AG04450 (cell line): Measurements from ENCODE around the gene ANP32A. TPM values are rescaled to one million over a fixed set of nuclear protein-coding genes. Genes with fewer than 3 reads are reported as not detected.

Experiments
- CTCF ChIA-PET: fragments of 300-600, 350-600 bp; formaldehyde crosslinking; extraction: SDS; loops from one replicate; lab custom pipeline; 2022; ENCODE audit warnings: antibody characterized with exemption, inconsistent platforms; lab: Charles Lee
- POLR2A ChIA-PET: fragments of 350-600 bp; formaldehyde crosslinking; extraction: SDS; loops from one replicate; lab custom pipeline; 2021; ENCODE audit warnings: antibody characterized with exemption, inconsistent platforms; lab: Yijun Ruan, JAX
- DNase-seq: peaks from one replicate; pipeline ENCODE4 v3.0.0-alpha.2; 2011; ENCODE audit warnings: low read depth, low spot score
- H3K27ac ChIP-seq: one replicate; pipeline ENCODE4 v1.5.1; 2012; ENCODE audit warnings: low read depth, low read length, control low read depth
- H3K27me3 ChIP-seq: one replicate; pipeline ENCODE4 v1.6.0; 2012; ENCODE audit warnings: low read length; ENCODE audit not compliant: control insufficient read depth, insufficient read depth
- H3K4me3 ChIP-seq: 2 replicates; pipeline ENCODE4 v1.5.1; 2011; ENCODE audit warnings: mild to moderate bottlenecking, low read depth, low read length, control low read depth
- H3K9me3 ChIP-seq: 2 replicates; pipeline ENCODE4 v1.5.1; 2012; ENCODE audit warnings: low read length; ENCODE audit not compliant: control insufficient read depth, insufficient read depth
- polyA plus RNA-seq: library from polyadenylated mRNA; depleted of rRNA; stranded (reverse); fragments of >200 nt; gene quantifications from 2 replicates; pipeline ENCODE4 v1.2.3, GENCODE V29; 2011
- TF ChIP-seq, protein P1 (sequence below): IDR thresholded peaks from 2 replicates; pipeline ENCODE4 v1.5.1; 2011; ENCODE audit warnings: low read depth, low read length, control low read depth, inconsistent platforms

Gene ANP32A
- polyA plus RNA-seq, 1 experiment, result 69.4 TPM

- Histone ChIP-seq H3K4me3 (no peak overlapping the region), H3K9me3 (no peaks in the 10 kb centered on the region; the same call in 1 of the 2 replicates), H3K27ac (no peak overlapping the region), H3K27me3 (no peaks in the 10 kb centered on the region)
- ChIA-PET POLR2A (no interaction called here), CTCF (no interaction called here)
- TF ChIP-seq, protein P1, sequence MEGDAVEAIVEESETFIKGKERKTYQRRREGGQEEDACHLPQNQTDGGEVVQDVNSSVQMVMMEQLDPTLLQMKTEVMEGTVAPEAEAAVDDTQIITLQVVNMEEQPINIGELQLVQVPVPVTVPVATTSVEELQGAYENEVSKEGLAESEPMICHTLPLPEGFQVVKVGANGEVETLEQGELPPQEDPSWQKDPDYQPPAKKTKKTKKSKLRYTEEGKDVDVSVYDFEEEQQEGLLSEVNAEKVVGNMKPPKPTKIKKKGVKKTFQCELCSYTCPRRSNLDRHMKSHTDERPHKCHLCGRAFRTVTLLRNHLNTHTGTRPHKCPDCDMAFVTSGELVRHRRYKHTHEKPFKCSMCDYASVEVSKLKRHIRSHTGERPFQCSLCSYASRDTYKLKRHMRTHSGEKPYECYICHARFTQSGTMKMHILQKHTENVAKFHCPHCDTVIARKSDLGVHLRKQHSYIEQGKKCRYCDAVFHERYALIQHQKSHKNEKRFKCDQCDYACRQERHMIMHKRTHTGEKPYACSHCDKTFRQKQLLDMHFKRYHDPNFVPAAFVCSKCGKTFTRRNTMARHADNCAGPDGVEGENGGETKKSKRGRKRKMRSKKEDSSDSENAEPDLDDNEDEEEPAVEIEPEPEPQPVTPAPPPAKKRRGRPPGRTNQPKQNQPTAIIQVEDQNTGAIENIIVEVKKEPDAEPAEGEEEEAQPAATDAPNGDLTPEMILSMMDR, result no peak
- DNase-seq, result no peak
Measured at GRCh38 chr15:68808091-68808490, 12.6 kb downstream of the ANP32A start.

GRCh38 chr15:68807249-68807648 lies 13.4 kb downstream of the ANP32A start:
- CTCF ChIA-PET, result no interaction called here
- TF ChIP-seq, protein P1, result no peak
- H3K9me3 ChIP-seq, result no peaks in the 10 kb centered on the region; the same call in 1 of the 2 replicates
- no peak overlapping the region for H3K4me3 ChIP-seq
- no peaks in the 10 kb centered on the region for H3K27me3 ChIP-seq
- DNase-seq, result no peak
- H3K27ac ChIP-seq, result no peak overlapping the region
- POLR2A ChIA-PET, result no interaction called here

GRCh38 chr15:68806220-68807060 lies 14.3 kb downstream of the ANP32A start:
- H3K27me3 ChIP-seq, result no peaks in the 10 kb centered on the region
- TF ChIP-seq, protein P1, result no peak
- DNase-seq, result no peak
- POLR2A ChIA-PET, result no interaction called here
- no peaks in the 10 kb centered on the region; the same call in 1 of the 2 replicates for H3K9me3 ChIP-seq
- H3K4me3 ChIP-seq, result no peak overlapping the region
- H3K27ac ChIP-seq, result no peak overlapping the region
- CTCF ChIA-PET, result no interaction called here

- DNase-seq, result no peak
- Histone ChIP-seq H3K4me3 (no peak overlapping the region), H3K27ac (no peak overlapping the region), H3K27me3 (no peaks in the 10 kb centered on the region), H3K9me3 (no peaks in the 10 kb centered on the region; the same call in 1 of the 2 replicates)
- TF ChIP-seq, protein P1, result no peak
- ChIA-PET CTCF (no interaction called here), POLR2A (no interaction called here)
Measured at GRCh38 chr15:68802373-68802772, 18.3 kb downstream of the ANP32A start.

DNA sequence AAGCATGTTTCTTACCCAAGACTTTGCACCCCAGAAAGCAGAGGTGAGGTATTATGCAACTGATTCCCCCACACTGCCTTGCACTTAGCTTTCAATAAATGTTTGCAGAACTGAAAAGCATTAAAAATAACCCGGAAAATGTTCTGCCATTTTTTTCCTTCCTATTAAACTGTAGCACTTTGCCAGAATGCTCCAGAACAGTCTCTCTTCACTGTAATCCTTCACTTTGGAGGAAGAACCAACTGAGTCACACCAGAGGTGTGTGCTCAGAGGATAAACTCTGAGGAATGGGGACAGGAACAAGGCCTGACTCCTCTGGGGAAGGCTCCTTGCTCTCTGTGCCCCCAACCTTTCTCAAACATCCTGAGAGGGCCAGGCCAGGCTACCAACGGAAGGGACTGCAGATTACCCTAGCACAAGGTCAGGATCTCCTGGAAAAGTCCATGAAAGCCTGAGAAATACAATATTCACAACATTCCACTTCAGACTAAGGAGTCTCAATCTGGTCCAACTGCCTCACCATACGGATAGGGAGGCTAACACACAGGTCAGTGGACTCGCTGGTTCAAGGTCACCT lies 19.0 kb downstream of the ANP32A start:
- Histone ChIP-seq H3K27ac (no peak overlapping the region), H3K27me3 (no peaks in the 10 kb centered on the region), H3K4me3 (no peak overlapping the region), H3K9me3 (no peaks in the 10 kb centered on the region)
- TF ChIP-seq, protein P1, result no peak
- POLR2A ChIA-PET, result no interaction called here
- CTCF ChIA-PET, result no interaction called here
- no peak for DNase-seq
